Measurements from ENCODE around the gene PTPRR.
A peak's percentile ranks its signal among the peaks of the same experiment; 100 is the strongest.
"Not testable (repeated sequence)": the region's sequence is repeated elsewhere in the genome, so short reads cannot be mapped to it uniquely, and the experiment has no call there.

The PTPRR gene

DNA sequence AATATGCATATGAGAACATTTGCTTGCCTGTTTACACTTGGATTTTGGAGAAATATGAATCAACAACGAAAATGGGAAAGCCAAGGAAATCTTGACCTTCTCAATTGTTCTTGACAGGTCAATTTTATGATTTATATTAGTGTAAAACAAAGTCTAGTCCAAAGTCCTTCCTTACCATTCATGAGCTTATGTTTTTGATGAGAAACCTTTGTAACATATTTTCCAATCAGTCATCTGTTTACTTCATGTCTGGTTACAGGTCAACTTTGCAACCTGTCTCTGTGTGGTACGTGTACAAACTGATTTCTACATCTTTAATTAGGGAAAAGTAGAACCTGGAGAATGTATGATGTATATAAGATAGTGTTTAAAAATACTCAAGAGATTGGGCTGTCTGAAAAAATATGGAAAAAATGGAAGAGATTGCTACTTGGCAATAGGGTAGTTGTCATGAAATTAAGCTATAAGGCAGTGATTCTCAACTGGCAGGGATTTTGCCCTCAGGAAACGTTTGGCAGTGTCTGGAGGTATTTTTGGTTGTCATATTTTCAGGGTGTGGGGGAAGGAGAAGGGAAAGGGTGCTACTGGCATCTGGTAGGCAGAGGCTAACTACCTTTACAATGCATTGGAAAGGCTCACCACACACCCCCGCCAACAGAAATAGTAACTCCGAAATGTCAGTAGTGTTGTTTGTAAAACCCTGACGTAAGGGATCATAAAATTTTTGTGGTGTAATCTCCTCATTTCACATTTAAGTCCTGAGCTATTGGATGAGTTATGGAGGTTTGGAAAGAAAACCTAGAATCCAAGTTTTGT, 172.9 kb downstream of the PTPRR start:
- DNase-seq (ENCODE audit: low read depth), result no peak

DNA sequence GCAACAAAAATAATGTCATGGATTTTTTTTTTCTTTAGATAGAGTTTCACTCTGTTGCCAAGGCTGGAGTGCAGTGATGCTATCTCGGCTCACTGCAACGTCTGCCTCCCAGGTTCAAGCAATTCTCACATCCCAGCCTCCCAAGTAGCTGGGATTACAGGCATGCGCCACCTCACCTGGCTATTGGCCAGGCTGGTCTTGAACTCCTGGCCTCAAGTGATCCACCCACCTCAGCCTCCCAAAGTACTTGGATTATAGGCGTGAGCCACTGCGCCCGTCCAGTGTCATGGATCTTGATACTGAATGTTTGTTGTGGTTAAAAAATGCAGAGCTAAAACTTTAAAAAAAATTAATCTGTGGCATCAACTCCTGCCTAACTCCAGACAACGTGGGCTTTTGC, 175.5 kb downstream of the PTPRR start:
- no peak for DNase-seq (ENCODE audit: low read depth)

DNA sequence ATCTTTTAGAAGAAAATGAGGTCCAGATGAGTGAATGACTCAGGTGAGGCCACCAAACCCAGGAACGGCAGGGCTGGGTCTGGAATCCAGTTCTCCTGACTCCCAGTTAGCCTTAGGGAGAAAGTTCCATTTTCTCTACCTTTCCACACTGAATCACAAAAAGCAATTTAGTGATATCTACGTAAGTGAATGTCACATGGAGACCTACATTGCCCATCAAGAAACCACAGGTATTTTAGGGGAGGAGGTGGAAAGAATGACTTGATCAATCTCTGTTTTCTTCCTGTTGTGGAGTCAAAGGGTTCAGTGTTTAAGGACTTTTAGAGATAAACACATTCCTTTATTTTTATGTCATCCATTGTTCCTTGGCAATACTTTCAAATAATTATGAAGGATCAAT, 176.4 kb downstream of the PTPRR start:
- no peak for DNase-seq (ENCODE audit: low read depth)

DNA sequence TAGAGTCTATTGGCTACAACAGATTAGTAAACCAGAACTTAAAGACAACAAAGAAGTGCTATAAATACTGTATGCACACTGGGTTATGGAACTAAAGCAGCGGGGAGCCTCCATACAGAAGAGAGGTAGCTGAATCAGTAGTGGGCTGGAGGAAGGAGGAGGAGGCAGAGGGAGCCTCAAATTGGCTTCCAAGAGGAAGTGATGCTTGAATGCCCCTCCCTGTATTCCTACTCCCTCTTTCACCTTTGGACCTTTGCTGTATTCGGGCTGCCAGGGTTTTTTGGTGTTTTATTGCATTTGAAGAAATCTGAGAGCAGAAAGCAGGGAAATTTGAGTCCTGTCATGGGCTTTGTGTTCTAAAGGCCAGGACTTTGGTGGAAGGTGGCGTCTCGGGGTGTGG, 179.3 kb downstream of the PTPRR start:
- DNase-seq (ENCODE audit: low read depth), result no peak

DNA sequence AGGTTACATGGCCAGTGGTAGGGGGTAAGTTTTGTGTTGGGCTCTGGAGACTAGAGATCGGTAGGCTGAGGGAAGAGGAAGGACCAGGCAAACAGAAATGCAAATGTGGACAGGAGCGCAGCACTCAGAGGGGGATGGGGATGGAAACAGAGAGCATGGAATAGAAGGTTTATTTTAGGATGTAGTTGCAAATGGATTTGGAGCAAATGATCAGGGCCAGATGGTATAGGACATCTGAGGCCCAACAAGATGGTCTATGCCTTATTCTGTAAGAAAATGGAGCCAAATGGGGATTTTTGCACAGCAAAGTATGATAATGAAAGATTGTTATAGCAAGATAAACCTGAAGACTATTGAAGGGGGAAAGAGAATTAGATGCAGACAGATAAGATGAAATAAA, 180.8 kb downstream of the PTPRR start:
- DNase-seq (ENCODE audit: low read depth), result no peak

DNA sequence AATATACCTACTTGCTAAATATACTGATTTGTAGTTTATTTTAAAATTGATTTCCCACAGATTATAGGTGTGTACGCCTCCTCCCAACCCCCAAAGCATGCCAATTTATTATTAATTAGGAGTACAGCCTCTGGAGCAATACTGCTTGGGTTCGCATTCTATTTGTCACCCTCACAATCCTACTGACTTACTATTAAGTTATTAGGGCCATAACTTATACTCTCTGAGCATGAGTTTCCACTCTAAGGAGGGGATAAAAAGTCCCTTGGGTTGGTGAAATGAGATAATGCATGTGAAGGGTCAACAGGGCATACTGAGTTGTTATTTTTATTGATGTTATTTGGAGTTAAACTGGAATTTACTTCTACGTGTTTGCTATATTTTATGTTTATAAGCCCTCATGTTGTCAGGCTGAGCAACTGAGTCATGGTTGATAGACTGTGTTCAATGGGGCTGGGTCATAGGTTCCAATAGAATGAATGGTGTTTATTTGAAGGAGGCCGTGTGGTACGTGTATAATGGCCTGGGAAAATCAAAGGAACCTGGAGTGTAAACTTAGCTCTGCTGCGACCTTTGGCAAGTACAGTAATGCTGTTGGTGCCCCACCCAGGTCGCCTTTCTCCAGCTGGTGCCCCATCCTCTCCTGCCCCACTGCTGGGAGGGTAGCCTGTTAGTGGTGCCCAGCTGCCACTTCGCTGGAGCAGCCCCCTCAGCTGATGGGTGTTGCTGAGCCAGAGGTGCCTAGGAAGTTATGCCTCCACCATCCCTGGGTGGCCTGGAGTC, 184.0 kb downstream of the PTPRR start:
- DNase-seq (ENCODE audit: low read depth), result no peak

DNA sequence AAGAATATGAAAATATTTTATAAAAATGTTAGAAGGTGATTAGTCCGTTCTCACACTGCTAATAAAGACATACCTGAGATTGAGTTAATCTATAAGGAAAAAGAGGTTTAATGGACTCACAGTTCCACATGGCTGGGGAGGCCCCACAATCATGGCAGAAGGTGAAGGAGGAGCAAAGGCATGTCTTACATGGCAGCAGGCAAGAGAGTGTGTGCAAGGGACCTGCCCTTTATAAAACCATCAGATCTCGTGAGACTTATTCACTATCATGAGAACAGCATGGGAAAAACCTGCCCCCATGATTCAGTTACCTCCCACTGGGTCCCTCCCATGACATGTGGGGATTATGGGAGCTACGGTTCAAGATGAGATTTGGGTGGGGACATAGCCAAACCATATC, 185.3 kb downstream of the PTPRR start:
- DNase-seq (ENCODE audit: low read depth), result not testable (repeated sequence)

DNA sequence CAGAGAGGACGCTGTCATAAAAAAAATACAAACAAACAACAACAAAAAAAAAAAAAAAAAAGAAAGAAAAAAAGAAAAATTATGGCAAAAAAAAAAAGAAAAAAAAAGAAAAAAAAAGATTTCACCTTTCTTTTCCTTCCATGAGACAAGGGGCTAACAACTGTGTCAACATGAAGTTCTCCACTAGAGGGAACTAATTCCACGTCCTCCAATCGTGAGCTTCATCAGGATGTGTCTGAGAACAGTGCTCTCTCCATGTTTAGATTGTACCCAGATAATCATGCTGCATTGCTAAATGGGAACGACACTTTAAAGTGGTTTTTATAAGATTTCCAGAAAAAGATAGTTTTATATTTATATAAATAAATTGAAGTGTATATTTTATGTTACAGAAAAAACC, 187.2 kb downstream of the PTPRR start:
- peak; percentile 78 for DNase-seq (ENCODE audit: low read depth)

DNA sequence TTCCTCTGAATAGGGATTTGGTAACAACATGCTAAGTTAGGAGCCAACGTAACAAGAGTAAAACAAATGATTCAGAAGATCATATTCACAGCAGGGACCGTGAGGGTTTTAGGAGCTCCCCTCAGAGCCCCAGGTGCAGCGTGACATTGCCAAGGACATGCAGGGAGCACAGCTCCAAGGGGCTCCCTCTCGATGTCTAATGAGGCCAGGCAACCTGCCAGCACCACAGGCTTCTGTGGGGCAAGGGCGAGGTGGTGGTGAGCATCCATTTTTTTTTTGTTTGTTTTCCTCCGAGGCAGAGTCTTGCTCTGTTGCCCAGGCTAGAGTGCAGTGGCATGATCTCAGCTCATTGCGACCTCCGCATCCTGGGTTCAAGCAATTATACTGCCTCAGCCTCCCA, 188.3 kb downstream of the PTPRR start:
- DNase-seq (ENCODE audit: low read depth), result no peak

DNA sequence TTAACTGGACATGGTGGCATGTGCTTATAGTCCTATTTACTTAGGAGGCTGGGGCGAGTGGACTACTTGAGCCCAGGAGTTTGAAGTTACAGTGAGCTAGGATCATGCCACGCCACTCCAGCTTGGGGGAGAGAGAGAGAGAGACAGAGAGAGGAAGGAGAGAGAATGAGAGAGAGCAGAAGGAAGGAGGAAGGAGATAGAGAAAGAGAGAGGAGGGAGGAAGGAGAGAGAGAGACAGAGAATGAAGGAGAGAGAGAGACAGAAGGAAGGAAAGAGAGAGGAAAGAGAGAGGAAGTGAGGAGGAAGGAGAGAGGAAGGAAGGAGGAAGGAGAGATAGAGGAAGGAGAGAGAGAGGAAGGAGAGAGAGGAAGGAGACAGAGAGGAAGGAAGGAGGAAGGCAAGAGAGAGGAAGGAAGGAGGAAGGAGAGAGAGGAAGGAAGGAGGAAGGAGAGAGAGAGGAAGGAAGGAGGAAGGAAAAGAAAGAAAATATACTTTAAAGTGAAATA, 189.8 kb downstream of the PTPRR start:
- no peak for DNase-seq (ENCODE audit: low read depth)

DNA sequence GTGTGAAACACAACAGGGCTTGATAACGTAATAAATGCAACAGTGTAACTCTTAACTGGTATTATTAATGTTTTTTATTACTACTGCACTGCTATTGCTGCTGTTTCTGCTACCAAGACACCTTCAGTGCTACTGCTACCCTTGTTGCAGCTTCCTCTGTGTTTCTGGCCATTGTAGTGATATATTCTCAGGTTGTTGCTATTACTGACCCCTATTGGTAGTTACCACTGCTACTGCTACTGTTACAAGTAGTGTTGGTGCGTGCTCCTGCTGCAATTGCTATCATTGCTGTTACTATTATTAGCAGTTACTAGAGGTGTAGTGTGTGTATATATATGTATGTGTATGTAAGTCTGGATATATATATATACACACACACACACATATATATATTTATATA, 196.1 kb downstream of the PTPRR start:
- peak; percentile 42 for DNase-seq (ENCODE audit: low read depth)

DNA sequence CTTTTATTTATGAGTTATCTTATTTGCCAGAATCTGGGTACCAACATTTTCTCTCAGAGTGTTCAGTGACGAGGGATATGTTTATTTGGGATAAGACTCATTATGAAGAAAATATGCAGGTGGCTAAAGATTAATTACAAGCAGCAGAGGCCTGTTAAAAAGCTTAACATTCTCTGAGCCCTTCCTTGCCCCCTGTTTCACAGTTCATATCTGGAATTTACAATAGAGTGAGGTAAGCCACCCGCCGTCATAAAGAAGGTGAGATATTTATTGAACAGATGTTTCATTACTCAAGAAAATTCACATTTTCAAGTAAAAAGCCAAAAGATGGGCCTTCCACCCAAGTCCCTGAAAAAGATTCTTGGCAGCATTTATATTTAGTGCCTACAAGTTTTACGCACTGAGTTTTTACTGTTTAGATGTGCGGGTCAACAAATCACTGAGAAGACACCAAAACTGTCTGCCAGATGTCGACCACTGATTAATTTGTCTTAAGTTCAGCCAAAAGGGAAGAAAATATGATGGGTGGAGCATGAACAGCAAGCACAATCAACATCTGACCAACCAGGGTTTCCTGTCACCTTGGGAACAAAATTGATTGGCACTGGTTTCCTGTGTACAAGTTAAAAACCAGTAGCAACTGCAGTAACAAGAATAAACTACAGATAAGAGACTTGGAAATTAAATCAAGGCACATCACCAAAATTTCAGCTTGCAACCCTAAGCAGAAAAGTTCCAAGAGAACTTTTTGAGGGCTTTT, 197.8 kb downstream of the PTPRR start:
- no peak for DNase-seq (ENCODE audit: low read depth)

DNA sequence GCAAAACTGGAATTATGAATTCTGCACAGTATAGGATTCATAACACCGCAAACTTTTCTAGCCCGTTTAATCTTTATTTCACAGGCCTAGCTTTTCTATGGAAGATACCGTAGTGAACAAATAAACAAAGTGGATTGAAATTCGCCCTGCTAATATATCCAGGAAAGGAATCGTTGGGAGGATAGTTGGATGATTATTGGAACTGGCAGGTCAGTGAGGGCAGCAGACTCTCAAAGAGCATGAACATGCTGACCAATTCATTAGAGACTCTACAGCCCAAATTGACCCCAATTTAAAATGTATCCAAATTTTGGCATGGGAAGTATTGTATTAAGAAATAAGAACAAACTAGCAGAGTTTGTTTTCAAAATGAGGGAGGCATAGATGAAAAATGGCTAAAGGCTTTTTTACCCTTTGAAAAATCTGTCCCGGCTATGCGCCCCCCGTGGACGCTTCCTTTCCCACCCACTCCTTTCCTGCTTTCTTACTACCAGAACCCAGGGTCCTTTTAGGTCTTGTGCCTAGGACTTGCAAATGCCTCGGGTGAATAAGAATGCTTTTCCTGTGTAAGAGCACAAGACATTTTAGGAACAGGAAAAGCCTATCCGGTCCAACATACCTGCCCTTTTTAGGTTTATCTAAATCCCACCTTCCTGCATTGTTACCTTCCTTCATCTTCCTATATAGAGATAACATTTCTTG, 198.7 kb downstream of the PTPRR start:
- DNase-seq (ENCODE audit: low read depth), result no peak

DNA sequence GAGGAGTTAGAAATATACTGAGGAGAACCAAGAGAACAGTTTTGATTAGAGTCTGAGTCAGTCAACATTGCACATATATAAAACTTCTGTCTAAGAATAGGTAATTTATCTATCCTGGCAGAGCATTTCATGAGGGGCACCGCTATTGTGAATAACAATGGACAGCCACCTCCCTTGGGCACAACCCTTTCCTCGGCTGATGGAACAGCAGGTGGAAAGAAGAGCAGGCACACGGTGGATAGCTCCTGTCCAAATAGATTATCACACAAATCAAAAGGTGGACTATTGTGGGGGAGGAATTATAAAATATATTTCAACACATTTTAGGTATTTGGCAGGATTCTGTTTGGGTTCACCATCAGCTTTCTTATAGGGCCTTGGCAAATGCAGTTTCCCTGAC, 199.3 kb downstream of the PTPRR start:
- no peak for DNase-seq (ENCODE audit: low read depth)

DNA sequence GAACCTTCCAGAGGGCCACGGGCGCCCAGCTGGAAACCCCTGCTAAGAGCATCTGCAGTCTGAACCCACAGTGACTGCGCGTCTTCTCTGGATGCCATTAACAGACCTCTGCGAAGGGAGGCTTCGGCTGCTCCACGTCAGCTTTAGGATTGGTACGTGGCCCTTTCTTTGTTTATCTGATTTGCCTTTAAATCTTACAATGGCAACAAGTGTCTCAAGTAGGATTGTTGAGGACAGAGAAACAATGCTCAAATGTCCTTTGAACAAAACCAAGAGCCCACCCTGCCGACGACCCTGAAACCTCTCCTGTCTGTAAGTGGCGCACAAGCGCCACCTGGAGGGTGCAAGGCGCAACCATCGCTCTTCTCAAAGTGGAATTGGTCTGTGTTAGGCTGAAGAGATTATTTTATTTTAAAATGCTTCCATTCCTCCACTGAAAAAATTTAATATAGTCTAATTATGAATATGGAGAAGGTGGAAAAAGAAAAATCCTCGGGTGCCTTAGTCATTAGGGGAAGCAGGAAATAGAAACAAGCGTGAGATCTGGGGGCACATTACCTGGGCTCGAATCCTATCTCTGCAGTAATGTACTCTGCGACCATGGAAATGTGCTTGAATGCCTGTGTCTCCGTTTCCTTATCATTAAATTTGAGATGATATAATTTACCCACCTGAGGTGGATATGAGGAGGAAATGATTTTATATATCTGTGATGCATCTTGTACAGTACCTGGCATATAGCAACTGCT, 200.7 kb downstream of the PTPRR start:
- peak; percentile 54 for DNase-seq (ENCODE audit: low read depth)

DNA sequence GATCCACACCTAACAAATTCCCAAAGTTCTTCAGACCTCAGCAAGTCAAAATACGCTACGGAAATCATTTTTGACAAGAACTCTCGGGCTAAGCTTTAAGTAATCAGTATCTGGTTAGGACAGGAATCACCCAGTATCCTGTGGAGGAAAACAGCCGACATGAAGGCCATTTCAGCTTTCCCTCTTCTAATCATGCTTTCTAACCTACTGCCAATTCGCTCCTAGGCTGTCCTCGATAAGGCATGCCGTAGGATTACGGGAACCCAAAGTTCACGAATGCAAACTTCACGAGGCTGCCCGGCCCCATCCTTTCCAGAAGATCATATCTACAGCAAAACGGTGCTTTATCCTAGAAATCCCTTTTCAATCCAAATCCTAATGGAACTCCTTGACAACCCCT, 201.5 kb downstream of the PTPRR start:
- no peak for DNase-seq (ENCODE audit: low read depth)

DNA sequence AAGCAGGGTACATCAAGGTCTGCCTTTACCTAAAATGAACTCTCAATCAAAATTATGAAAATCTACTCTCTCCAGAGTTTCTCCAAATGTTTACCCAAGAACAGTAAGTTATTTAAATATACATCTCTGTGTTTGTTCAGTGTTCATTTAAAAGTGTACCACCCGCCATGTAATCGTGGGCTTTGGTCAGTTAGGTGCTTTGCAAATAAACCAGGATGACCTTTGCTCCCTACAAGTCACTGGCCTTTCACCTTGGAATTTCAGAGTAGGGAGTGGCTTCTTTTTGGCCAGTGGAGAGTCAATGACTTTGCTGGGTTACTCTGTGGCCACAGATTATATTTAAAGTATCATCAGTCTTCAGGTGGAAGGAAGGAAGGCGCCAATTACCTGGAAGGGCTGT, 208.7 kb downstream of the PTPRR start:
- no peak for DNase-seq (ENCODE audit: low read depth)

DNA sequence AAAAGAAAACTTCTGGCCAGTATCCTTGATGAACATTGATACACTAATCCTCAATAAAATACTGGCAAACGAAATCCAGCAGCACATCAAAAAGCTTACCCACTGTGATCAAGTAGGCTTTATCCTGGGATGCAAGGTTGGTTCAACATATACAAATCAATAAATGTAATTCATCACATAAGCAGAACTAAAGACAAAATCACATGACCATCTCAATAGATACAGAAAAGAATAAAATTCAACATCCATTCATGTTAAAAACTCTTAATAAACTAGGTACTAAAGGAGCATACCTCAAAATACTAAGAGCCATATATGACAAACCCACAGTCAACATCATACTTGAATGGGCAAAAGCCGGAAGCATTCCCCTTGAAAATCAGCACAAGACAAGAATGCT, 211.5 kb downstream of the PTPRR start:
- DNase-seq (ENCODE audit: low read depth), result no peak

DNA sequence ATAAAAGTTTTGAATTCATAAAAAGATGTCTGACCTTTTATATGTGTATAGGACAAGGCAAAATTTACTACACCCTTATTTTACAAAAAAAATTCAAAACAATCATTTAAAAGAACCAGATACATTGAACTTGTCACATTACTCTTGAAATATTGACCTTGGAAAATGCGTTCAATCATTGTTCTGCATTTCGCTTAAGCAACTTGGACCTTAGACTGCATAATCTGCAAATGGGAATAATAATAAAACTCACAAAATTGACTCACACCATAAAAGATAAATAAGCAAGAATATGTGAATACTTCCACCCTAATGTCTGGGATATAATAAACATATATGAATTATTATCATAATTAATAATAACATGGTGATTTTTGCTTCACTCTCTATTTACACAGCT, 213.9 kb downstream of the PTPRR start:
- DNase-seq (ENCODE audit: low read depth), result no peak

DNA sequence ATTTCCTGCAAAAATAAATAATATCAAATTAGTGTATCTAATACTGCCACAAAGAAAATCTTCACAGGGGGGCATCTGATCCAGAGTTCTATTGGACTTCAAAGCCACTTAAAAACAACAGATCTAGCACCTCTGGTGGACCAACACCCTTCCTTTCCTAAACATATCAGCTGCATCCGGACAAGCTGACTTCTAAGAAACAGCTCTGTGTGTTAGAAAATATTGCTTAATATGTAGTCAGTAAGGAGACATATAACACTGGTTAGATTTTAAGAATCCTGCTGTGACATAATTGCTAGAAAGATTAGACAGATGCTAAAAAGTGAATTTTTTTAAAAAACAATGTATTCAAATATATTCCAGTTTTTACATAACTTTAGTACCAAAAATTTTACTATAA, 222.2 kb downstream of the PTPRR start:
- no peak for DNase-seq (ENCODE audit: low read depth)

DNA sequence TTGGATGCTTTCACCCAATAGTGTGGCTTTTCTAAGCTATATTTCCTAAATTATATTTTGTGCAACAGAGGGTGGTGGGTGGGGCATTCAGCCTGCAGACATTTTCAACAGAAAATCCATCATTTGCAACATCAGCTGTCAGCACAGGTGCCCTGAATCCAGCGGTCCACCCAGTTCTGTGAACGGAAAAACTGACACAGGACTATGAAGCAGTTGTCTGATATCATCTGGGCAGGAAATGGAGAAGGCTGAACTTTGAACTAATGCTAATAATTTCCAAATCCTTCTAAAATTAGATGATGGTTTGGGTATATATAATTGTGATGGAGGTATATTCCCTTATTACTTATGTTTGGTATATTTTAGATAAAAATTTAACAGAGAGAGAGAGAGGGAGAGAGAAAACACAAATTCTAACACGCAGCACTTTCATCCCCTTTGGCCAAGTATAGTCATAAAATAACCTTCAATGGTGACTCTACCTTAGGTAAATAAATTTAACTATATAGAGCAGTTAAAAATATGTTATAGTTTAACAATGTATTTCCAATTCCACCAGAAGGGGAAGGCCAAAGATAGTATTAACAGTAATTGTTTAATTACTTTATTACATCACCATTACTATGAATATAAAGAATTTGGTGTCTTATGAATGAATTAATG, 225.0 kb downstream of the PTPRR start:
- DNase-seq (ENCODE audit: low read depth), result no peak
